ENCODE results near the gene ASAP3.

GRCh38 chr1:23395849-23396248 is 88.1 kb downstream of the ASAP3 start:
- TF ChIP-seq POLR2AphosphoS5 (IDR thresholded peaks at IDR 0.05; ENCODE audit: insufficient read depth, low read depth, low read length), result no peak
- TF ChIP-seq, protein P1, sequence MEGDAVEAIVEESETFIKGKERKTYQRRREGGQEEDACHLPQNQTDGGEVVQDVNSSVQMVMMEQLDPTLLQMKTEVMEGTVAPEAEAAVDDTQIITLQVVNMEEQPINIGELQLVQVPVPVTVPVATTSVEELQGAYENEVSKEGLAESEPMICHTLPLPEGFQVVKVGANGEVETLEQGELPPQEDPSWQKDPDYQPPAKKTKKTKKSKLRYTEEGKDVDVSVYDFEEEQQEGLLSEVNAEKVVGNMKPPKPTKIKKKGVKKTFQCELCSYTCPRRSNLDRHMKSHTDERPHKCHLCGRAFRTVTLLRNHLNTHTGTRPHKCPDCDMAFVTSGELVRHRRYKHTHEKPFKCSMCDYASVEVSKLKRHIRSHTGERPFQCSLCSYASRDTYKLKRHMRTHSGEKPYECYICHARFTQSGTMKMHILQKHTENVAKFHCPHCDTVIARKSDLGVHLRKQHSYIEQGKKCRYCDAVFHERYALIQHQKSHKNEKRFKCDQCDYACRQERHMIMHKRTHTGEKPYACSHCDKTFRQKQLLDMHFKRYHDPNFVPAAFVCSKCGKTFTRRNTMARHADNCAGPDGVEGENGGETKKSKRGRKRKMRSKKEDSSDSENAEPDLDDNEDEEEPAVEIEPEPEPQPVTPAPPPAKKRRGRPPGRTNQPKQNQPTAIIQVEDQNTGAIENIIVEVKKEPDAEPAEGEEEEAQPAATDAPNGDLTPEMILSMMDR (IDR thresholded peaks at IDR 0.05; ENCODE audit: extremely low read depth in 1 of 2, insufficient read depth in 1 of 2, low read depth in 1 of 2, low read length in 2 of 2), result no peak
- TF ChIP-seq POLR2A (IDR thresholded peaks at IDR 0.05; ENCODE audit: low read depth, low read length), result no peak
- TF ChIP-seq EZH2 (IDR thresholded peaks at IDR 0.05; ENCODE audit: borderline replicate concordance, low read depth, low read length, severe bottlenecking), result no peak
- no peak for TF ChIP-seq JUN (IDR thresholded peaks at IDR 0.05; ENCODE audit: borderline replicate concordance, insufficient read depth, insufficient read length, low read depth)
- TF ChIP-seq MAX (IDR thresholded peaks at IDR 0.05; ENCODE audit: insufficient read depth, insufficient read length), result no peak
- no peak for TF ChIP-seq GATA2 (IDR thresholded peaks at IDR 0.05; ENCODE audit: insufficient read depth, insufficient read length, low read depth, low read length)
- TF ChIP-seq MYC (IDR thresholded peaks at IDR 0.05; ENCODE audit: low read depth, low read length), result no peak

All from endothelial cell of umbilical vein (primary cell).